OCI-LY7 (cell line): ENCODE data around the gene SIRPA. TPM values are rescaled to one million over a fixed set of nuclear protein-coding genes. Genes with fewer than 3 reads are reported as not detected.

Experiments
- BruUV-seq: library from RNA; stranded (reverse); fragments of 400-500 nt; replicated peaks from 2 replicates; lab custom pipeline; 2021; lab: Mats Ljungman, UMichigan
- CTCF ChIA-PET: fragments of 300-600 bp; sonication (Branson Sonifier 250); formaldehyde crosslinking; loops from one replicate; lab custom pipeline; 2022; ENCODE audit warnings: antibody characterized with exemption; ENCODE audit not compliant: unreplicated experiment; lab: Charles Lee
- POLR2A ChIA-PET: fragments of 300-600 bp; sonication (Branson Sonifier 250); formaldehyde crosslinking; loops from one replicate; lab custom pipeline; 2022; ENCODE audit warnings: antibody characterized with exemption; lab: Charles Lee
- DNase-seq: peaks from one replicate; pipeline ENCODE4 v3.0.0-alpha.2; 2015; ENCODE audit warnings: low spot score
- H2AFZ ChIP-seq: fragments of 200-600 bp; sonication (generic), shearing (Covaris generic); 2 replicates; pipeline ENCODE4 v1.6.1; 2014; ENCODE audit warnings: mild to moderate bottlenecking, antibody characterized with exemption, low read length, moderate library complexity
- H3K27ac ChIP-seq: fragments of 200-600 bp; sonication (generic); 2 replicates; pipeline ENCODE4 v1.5.1; 2014; ENCODE audit warnings: mixed run types, low read depth, mild to moderate bottlenecking, moderate library complexity, low read length, inconsistent platforms; ENCODE audit not compliant: poor library complexity, severe bottlenecking
- H3K36me3 ChIP-seq: fragments of 200-600 bp; sonication (generic); 2 replicates; pipeline ENCODE4 v1.6.1; 2014; ENCODE audit warnings: mild to moderate bottlenecking, antibody characterized with exemption, low read length, moderate library complexity, mixed read lengths; ENCODE audit not compliant: insufficient read depth
- H3K4me1 ChIP-seq: fragments of 200-600 bp; sonication (generic); 2 replicates; pipeline ENCODE4 v1.5.1; 2014; ENCODE audit warnings: mild to moderate bottlenecking, low read length; ENCODE audit not compliant: insufficient read depth, poor library complexity, severe bottlenecking
- H3K4me2 ChIP-seq: fragments of 200-600 bp; sonication (generic); 2 replicates; pipeline ENCODE4 v1.6.1; 2014; ENCODE audit warnings: mild to moderate bottlenecking, low read length
- H3K4me3 ChIP-seq: fragments of 200-600 bp; sonication (generic); 2 replicates; pipeline ENCODE4 v1.5.1; 2014; ENCODE audit warnings: mild to moderate bottlenecking, low read depth, low read length; ENCODE audit not compliant: poor library complexity, severe bottlenecking
- H3K79me2 ChIP-seq: fragments of 200-600 bp; sonication (generic); 2 replicates; pipeline ENCODE4 v1.6.1; 2016; ENCODE audit warnings: low read depth, mild to moderate bottlenecking, low read length, moderate library complexity, mixed read lengths; ENCODE audit not compliant: insufficient read depth
- H3K9me2 ChIP-seq: fragments of 200-600 bp; sonication (generic); 2 replicates; pipeline ENCODE4 v1.6.1; 2016; ENCODE audit warnings: mild to moderate bottlenecking, low read length, mixed read lengths; ENCODE audit not compliant: insufficient read depth
- H3K9me3 ChIP-seq: fragments of 200-600 bp; sonication (generic); 2 replicates; pipeline ENCODE4 v1.6.1; 2014; ENCODE audit warnings: mild to moderate bottlenecking, mixed run types, low read length, mixed read lengths
- H4K20me1 ChIP-seq: fragments of 200-600 bp; sonication (generic); 2 replicates; pipeline ENCODE4 v1.6.1; 2014; ENCODE audit warnings: mild to moderate bottlenecking, antibody characterized with exemption, low read length, moderate library complexity, mixed read lengths; ENCODE audit not compliant: insufficient read depth
- EZH2phosphoT487 ChIP-seq: fragments of 200-600 bp; sonication (generic); IDR thresholded peaks from 2 replicates; pipeline ENCODE4 v1.6.1; 2018; ENCODE audit warnings: low read depth, borderline replicate concordance, mild to moderate bottlenecking, mixed run types, antibody characterized with exemption, low read length, moderate library complexity, mixed read lengths
- intact Hi-C: fragments of 100-400 bp; cut with micrococcal nuclease; formaldehyde crosslinking; loops from one replicate; pipeline ENCODE4 v1.10.0; 2022; ENCODE audit not compliant: unreplicated experiment
- total RNA-seq, 2 experiments: library from RNA; depleted of rRNA in 1 of 2; stranded (reverse); fragments of >200 nt in 1 of 2; shearing (Covaris generic) in 1 of 2; gene quantifications; 2 replicates each; pipeline ENCODE4 v1.2.3, GENCODE V29; 2014 to 2022
- TF ChIP-seq, protein P1 (sequence below): fragments of 200-600 bp; sonication (generic); conservative IDR thresholded peaks from 2 replicates; pipeline ENCODE4 v1.5.1; 2014; ENCODE audit warnings: mild to moderate bottlenecking, antibody characterized with exemption, low read length, moderate library complexity, mixed read lengths

SIRPA gene
- total RNA-seq, 2 experiments from 2014 or later, result not detected

DNA sequence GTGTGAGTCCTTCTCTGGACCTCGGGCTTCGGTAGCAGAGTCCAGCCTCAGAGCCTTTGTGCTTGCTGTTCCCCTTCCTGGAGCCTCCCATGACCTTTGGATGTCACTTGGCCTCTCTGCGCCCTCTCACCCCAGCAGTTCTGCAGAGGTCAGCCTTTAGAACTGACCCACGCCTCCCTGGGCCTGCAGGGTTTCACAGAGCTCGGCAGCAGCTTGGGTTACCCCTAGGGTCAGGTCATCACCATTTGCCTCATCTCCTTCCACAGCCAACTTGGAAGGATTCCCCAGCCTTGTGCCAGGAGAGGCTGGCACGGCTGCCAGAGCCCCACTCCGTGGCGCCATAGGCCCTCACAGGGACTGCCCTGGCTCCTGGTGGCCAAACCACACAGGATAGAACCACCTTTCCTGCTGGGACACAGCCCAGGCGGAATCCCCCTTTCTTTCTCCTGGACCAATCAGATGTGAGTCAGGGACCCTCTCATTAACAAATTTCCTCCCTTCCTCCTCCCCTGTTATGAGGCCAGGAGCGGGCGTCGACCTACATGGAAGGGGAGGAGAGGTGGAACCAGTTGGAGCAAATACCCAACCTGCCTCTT lies 13.9 kb upstream of the SIRPA start:
- Histone ChIP-seq H3K4me2 (no peak overlapping the region), H3K4me3 (no peak overlapping the region), H3K79me2 (no peaks in the 10 kb centered on the region), H2AFZ (no peak overlapping the region), H3K9me3 (no peaks in the 10 kb centered on the region), H3K4me1 (peaks cover 14% of the 10 kb centered on the region), H3K36me3 (no peaks in the 10 kb centered on the region), H4K20me1 (no peaks in the 10 kb centered on the region), H3K27ac (no peak overlapping the region), H3K9me2 (no peaks in the 10 kb centered on the region)
- intact Hi-C loops, result no loop called here
- DNase-seq, result no peak
- ChIA-PET POLR2A (no interaction called here), CTCF (no interaction called here)
- BruUV-seq, result no TSS peak
- TF ChIP-seq, protein P1, sequence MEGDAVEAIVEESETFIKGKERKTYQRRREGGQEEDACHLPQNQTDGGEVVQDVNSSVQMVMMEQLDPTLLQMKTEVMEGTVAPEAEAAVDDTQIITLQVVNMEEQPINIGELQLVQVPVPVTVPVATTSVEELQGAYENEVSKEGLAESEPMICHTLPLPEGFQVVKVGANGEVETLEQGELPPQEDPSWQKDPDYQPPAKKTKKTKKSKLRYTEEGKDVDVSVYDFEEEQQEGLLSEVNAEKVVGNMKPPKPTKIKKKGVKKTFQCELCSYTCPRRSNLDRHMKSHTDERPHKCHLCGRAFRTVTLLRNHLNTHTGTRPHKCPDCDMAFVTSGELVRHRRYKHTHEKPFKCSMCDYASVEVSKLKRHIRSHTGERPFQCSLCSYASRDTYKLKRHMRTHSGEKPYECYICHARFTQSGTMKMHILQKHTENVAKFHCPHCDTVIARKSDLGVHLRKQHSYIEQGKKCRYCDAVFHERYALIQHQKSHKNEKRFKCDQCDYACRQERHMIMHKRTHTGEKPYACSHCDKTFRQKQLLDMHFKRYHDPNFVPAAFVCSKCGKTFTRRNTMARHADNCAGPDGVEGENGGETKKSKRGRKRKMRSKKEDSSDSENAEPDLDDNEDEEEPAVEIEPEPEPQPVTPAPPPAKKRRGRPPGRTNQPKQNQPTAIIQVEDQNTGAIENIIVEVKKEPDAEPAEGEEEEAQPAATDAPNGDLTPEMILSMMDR, result no peak
- no peak for TF ChIP-seq EZH2phosphoT487

DNA sequence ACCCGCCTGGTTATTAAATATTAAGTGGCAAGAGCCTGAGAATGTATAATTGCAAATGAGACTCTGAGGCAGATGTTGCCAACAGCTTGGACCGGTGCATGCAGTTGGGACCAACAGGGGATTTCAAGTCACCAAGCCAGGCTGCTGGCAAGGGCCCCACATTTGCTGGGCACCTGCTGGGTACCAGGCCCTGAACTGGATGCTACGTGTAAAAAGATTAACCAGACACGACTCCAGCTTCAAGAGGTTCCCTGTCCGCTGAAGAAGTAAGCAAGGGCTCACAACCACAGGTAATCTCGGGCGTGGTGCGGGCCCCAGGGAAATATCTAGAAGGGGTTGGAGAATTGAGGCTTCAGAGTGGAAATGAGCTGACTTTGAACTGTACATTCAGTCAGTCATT lies 13.2 kb upstream of the SIRPA start:
- Histone ChIP-seq H3K36me3 (no peaks in the 10 kb centered on the region), H3K27ac (no peak overlapping the region), H4K20me1 (no peaks in the 10 kb centered on the region), H3K9me3 (no peaks in the 10 kb centered on the region), H3K79me2 (no peaks in the 10 kb centered on the region), H3K4me2 (no peak overlapping the region), H3K4me1 (peaks cover 14% of the 10 kb centered on the region), H3K4me3 (no peak overlapping the region), H2AFZ (no peak overlapping the region), H3K9me2 (no peaks in the 10 kb centered on the region)
- ChIA-PET CTCF (no interaction called here), POLR2A (no interaction called here)
- intact Hi-C loops, result no loop called here
- no peak for DNase-seq
- no TSS peak for BruUV-seq
- TF ChIP-seq EZH2phosphoT487, result no peak
- TF ChIP-seq, protein P1, result no peak

DNA sequence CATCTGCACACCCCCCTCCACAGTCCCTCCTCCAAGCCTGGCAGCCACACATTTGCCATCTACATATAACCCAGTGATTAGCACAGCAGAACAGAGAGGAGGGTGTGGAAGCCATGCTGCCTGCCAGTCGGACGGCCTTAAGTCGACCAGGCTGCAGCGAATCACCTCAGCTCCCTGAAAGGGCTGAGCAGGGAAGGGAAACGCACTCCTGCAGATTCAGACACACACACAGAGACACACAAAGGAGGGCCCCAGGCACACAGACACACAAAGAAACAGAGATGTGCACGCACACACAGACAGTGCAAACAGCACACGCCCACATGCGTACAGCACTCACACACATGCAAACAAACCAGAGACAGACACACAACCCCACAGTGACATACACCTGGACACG lies 11.2 kb upstream of the SIRPA start:
- Histone ChIP-seq H3K4me1 (peaks cover 10% of the 10 kb centered on the region), H2AFZ (no peak overlapping the region), H3K36me3 (no peaks in the 10 kb centered on the region), H3K4me3 (no peak overlapping the region), H3K4me2 (no peak overlapping the region), H3K27ac (no peak overlapping the region), H4K20me1 (no peaks in the 10 kb centered on the region), H3K9me3 (no peaks in the 10 kb centered on the region), H3K79me2 (no peaks in the 10 kb centered on the region), H3K9me2 (no peaks in the 10 kb centered on the region)
- no peak for TF ChIP-seq EZH2phosphoT487
- TF ChIP-seq, protein P1, result no peak
- ChIA-PET CTCF (no interaction called here), POLR2A (no interaction called here)
- intact Hi-C loops, result no loop called here
- no peak for DNase-seq
- BruUV-seq, result no TSS peak
